Dermis microvascular lymphatic vessel endothelial cell (primary cell): ENCODE measurements around the gene GSDME. TPM values are rescaled to one million over a fixed set of nuclear protein-coding genes. Genes with fewer than 3 reads are reported as not detected.
"Not testable (repeated sequence)": the region's sequence is repeated elsewhere in the genome, so short reads cannot be mapped to it uniquely, and the experiment has no call there.

ENCODE experiments used
- DNase-seq, 2 donors: peaks; one replicate each; pipeline versions ENCODE4 v3.0.0 to v3.0.0-alpha.2; 2010; ENCODE audit warnings: low read depth in 2 of 2
- total RNA-seq: library from RNA; depleted of rRNA; stranded (reverse); fragments of >200 nt; gene quantifications from 2 replicates; pipeline ENCODE4 v1.2.1, GENCODE V29; 2014

Gene GSDME
- total RNA-seq, 1 donor from 2014 or later = 15.1 TPM

- DNase-seq = no peak
Measured at GRCh38 chr7:24742506-24743162, 14.6 kb downstream of the GSDME start.

- no peak for DNase-seq
Measured at GRCh38 chr7:24741679-24742505, 15.4 kb downstream of the GSDME start.

GRCh38 chr7:24740871-24741270 lies 16.4 kb downstream of the GSDME start:
- no peak for DNase-seq

GRCh38 chr7:24739306-24739705 lies 18.0 kb downstream of the GSDME start:
- DNase-seq = no peak

- no peak for DNase-seq
Measured at GRCh38 chr7:24738577-24738976, 18.7 kb downstream of the GSDME start.

- peak in 1 of 2 donors; percentile 46 for DNase-seq
Measured at GRCh38 chr7:24737281-24737680, 20.0 kb downstream of the GSDME start.

- DNase-seq = not testable (repeated sequence)
Measured at GRCh38 chr7:24735594-24735993, 21.7 kb downstream of the GSDME start.

- no peak for DNase-seq
Measured at GRCh38 chr7:24734306-24734705, 23.0 kb downstream of the GSDME start.

- DNase-seq = no peak
Measured at GRCh38 chr7:24733414-24734060, 23.7 kb downstream of the GSDME start.

- no peak for DNase-seq
Measured at GRCh38 chr7:24732646-24733413, 24.4 kb downstream of the GSDME start.

- no peak for DNase-seq
Measured at GRCh38 chr7:24731313-24731712, 26.0 kb downstream of the GSDME start.

- no peak for DNase-seq
Measured at GRCh38 chr7:24730018-24730369, 27.3 kb downstream of the GSDME start.

GRCh38 chr7:24729365-24730017 lies 27.8 kb downstream of the GSDME start:
- peak in 1 of 2 donors; percentile 70 for DNase-seq

GRCh38 chr7:24728503-24729364 lies 28.5 kb downstream of the GSDME start:
- DNase-seq = no peak

- no peak for DNase-seq
Measured at GRCh38 chr7:24728121-24728500, 29.2 kb downstream of the GSDME start.

- no peak for DNase-seq
Measured at GRCh38 chr7:24727154-24728120, 29.8 kb downstream of the GSDME start.

- no peak for DNase-seq
Measured at GRCh38 chr7:24725554-24726241, 31.6 kb downstream of the GSDME start.

GRCh38 chr7:24724451-24725190 lies 32.6 kb downstream of the GSDME start:
- no peak for DNase-seq
